ENCODE measurements around the gene TTC29.

DNA sequence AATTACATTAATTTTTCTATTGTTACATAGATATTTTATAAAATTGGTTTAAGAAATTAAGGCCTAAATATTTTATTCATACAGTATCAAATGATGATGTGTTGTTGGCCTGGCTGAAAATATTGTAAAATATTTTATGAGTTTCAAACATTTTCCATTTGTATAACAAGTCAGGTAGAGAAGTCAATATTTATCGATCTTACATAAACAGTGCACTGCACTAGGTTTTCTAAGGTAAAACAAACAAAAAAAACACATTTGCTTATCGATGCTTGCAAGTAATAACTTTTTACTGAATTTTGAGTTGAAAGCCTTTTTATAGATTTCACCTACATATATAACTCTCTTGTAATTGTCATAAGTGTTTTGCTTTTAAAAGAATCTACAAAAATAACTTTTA, 7.2 kb upstream of the TTC29 start:
- TF ChIP-seq, protein P1, sequence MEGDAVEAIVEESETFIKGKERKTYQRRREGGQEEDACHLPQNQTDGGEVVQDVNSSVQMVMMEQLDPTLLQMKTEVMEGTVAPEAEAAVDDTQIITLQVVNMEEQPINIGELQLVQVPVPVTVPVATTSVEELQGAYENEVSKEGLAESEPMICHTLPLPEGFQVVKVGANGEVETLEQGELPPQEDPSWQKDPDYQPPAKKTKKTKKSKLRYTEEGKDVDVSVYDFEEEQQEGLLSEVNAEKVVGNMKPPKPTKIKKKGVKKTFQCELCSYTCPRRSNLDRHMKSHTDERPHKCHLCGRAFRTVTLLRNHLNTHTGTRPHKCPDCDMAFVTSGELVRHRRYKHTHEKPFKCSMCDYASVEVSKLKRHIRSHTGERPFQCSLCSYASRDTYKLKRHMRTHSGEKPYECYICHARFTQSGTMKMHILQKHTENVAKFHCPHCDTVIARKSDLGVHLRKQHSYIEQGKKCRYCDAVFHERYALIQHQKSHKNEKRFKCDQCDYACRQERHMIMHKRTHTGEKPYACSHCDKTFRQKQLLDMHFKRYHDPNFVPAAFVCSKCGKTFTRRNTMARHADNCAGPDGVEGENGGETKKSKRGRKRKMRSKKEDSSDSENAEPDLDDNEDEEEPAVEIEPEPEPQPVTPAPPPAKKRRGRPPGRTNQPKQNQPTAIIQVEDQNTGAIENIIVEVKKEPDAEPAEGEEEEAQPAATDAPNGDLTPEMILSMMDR (IDR thresholded peaks at IDR 0.05; ENCODE audit: low read length): no peak
- TF ChIP-seq EZH2phosphoT487 (IDR thresholded peaks at IDR 0.05; ENCODE audit: low read length): no peak

All from MM.1S (cell line).